NCI-H1694 treated with DMSO at 0.1 percent for 48 hours (cell line): ENCODE measurements around the gene MAP3K10.

Experiments
- DNase-seq: peaks from one replicate; lab custom pipeline; 2025; lab: John Stamatoyannopoulos, UW

The MAP3K10 gene

DNA sequence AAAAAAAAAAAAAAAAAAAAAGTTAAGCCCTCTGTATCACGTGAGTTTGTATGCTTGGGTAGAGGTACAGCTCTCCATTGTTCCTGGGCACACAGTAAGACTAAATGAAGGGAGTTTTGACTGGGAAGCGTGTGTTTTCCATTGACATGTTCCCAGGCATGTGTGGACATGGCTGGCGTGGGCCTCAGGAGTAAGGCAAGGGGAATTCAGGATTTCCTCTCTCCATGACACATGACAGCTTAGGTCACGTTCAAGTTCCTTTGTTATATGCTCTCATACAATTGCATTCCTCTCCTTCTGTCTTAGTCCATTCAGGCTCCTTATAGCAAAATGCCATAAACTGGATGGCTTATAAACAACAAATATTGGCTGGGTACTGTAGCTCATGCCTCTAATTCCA is 17.1 kb upstream of the MAP3K10 start:
- DNase-seq, result no peak

DNA sequence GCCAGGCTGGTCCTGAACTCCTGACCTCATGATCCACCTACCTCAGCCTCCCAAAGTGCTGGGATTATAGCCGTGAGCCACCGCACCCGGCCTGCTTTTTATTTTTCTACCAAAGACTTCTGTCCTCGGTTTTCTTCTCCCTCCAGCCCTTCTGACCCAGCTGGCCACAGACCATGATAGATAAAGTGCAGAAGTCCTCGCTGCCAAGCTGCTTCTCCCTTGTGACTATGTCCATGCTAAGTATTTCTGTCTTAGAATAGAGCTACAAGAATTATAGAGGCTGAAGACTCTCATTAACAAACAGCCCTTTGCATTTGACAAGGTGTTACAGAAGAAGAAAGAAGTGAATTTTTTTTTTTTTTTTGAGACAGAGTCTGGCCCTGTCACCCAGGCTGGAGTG is 15.4 kb upstream of the MAP3K10 start:
- no peak for DNase-seq

DNA sequence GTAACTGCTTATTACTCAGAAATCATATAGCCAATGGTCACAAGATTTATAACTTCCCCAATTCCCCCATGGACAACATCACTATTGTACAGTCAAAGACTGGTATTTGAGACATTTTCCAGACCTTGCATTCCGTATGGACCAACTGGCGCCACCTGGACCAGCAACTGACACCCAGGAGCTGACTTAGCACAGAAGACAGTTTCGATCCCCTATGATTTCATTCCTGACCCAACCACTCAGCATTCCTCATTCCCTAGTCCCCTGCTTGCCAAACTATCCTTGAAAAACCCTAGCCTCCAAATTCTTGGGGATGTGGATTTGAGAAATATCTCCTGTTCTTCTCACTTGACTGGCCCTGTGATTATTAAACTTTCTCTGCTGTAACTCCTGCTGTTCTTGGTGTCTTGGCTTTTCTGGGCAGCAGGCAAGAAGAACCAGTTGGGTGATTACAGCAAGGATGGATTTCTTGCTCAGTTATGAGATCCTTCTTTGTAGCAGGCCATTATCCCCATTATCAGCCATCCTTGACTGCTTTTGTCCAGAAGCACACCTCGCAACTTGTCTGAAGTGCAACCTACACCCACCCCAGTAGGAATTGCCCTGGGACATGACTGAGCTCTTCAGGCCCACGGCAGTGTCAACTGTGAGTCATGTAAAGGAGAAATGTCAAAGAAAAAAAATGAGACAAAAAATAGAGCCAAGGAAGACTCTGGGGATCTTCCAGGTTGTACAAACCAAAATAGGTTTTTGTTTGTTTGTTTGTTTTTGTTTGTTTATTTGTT is 13.7 kb upstream of the MAP3K10 start:
- no peak for DNase-seq

DNA sequence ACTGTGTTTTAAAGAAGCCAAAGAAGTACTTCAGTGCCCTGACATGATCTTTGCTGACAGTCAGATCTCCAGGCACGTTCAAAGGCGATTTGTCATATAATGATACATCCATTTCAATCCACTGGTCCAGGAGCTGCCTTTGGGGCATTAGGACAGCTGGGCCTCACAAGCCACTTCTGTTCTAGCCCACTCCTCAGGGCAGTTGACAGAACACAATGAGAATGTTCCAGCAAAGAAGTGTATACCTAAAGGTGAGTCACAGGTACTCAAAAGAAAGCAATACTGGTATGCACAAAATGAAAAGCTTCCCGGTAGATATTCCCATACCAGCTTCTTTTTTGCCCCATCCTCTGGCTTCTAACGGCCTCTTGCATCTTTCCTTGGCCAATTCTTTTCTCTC is 12.5 kb upstream of the MAP3K10 start:
- DNase-seq, result no peak

DNA sequence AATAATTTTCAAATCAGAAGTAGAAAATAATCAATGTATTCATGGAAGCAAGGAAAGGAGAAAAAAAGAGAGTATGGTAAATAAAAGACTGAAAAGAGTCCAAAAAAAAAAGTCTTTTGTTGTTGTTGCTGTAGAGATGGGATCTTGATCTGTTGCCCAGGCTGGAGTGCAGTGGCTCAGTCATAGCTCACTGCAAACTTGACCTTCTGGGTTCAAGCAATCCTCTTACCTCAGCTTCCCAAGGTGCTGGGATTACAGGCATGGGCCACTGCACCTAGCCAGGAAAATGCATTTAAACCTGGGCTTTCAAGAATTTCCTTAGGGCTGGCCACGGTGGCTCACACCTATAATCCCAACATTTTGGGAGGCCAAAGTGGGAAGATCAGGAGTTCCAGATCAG is 7.0 kb upstream of the MAP3K10 start:
- DNase-seq, result no peak

DNA sequence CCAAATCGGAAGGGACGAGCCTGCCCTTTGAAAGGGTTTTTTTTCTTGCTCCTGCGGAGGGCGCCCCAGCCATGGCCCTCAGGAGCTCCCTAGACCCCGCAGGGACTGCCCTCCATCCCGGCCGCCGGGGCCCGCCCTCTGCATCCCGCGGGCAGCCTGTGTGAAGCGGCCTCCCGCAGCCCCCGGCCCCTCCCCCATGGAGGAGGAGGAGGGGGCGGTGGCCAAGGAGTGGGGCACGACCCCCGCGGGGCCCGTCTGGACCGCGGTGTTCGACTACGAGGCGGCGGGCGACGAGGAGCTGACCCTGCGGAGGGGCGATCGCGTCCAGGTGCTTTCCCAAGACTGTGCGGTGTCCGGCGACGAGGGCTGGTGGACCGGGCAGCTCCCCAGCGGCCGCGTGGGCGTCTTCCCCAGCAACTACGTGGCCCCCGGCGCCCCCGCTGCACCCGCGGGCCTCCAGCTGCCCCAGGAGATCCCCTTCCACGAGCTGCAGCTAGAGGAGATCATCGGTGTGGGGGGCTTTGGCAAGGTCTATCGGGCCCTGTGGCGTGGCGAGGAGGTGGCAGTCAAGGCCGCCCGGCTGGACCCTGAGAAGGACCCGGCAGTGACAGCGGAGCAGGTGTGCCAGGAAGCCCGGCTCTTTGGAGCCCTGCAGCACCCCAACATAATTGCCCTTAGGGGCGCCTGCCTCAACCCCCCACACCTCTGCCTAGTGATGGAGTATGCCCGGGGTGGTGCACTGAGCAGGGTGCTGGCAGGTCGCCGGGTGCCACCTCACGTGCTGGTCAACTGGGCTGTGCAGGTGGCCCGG is 815 bp downstream of the MAP3K10 start:
- no peak for DNase-seq

DNA sequence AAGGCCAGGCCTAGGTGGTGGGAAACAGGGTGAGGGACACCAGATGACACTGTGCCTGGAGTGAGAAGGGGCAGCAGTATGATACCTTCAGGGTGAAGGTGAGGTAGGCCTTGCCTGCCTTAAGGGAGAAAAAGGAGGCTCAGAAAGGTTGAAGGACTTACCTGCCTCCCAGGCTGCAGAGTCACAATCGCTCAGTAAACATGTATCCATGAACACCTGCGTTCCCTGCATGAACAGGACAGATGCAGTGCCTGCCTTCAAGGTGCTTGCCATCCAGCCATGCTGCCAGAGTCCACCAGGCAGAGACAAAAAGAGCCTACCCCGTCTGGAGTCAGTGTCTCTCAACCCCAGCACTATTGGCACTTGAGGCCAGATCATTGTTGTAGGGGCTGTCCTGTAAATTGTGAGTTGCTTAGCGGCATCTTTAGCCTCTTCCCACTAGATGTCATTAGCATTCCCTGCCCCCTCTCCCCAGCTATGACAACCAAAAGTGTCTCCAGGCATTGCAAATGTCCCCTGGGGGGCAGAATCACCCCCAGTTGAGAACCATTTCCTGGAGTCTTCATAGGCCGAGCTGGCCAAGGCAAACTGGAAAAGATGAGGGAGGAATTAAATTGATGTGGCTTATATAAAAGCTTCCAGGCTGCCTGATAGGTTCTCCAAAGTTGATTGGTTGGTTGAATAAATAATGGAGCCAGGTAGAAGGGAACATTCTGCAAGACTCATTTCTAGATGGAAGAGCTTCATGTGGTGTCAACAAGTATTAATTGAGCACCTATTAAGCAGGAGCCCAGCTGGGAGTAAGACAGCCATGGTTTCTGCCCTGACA is 1.7 kb downstream of the MAP3K10 start:
- DNase-seq, result no peak

DNA sequence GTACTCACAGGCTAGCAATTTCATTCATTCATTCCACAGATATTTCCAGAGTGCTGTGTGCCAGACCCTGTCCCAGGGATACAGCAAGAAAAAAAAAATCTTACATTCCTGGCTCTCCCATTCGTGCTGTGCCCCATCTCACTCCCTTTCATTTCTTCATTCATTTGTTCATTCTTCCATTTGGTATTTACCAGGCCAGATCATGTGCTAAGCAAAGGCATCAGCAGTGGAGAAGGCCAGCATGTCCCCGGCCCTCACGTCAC is 2.3 kb downstream of the MAP3K10 start:
- DNase-seq, result no peak

DNA sequence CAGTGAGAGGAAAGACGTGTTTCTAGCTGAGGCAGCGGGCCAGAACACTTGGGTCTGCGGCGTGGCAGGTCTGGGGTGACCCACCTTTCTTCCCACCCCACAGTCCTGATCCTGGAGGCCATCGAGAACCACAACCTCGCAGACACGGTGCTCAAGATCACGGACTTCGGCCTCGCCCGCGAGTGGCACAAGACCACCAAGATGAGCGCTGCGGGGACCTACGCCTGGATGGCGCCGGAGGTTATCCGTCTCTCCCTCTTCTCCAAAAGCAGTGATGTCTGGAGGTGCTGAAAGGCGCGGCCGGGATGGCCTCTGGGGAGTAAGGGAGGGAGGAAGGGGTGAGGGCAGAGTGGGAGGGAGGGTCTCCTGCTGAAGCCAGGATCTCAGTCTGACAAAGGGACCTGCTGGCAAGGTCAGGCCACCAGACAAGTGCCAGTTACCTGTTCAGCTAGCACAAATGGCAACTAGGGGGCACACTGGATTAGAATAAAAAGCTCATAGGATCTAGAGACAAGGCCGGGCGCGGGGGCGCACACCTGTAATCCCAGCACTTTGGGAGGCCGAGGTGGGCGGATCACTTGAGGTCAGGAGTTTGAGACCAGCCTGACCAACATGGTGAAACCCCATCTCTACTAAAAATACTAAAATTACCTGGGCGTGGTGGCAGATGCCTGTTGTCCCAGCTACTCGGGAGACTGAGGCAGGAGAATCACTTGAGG is 7.2 kb downstream of the MAP3K10 start:
- no peak for DNase-seq

DNA sequence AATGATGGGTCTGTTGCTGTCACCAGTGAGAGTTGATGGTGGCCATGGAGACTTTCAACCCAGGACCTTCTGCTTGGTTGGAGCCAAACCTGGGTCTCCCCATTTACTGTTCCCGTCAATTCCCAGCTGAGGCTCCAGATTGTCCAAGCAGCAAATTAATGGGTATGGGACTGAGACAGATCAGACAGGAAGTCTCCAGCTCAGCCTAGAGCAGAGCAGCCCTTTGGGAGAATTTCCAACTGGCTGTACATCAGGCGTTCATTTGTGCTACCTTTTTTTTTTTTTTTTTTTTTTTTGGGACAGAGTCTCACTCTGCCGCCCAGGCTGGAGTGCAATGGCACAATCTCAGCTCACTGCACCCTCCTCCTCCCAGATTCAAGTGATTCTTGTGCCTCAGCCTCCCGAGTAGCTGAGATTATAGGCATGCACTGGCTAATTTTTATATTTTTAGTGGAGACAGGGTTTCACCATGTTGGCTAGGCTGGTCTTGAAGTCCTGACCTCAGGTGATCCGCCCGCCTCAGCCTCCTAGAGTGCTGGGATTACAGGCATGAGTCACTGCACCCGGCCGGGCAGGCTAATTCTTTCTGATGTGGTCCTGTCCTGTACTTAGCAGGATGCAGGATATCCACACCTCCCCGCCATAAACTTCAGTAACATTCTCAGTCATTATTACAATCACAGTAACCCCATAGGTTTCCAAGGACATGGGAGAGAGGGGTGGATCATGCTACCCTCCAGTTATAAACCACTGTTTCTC is 9.3 kb downstream of the MAP3K10 start:
- no peak for DNase-seq

DNA sequence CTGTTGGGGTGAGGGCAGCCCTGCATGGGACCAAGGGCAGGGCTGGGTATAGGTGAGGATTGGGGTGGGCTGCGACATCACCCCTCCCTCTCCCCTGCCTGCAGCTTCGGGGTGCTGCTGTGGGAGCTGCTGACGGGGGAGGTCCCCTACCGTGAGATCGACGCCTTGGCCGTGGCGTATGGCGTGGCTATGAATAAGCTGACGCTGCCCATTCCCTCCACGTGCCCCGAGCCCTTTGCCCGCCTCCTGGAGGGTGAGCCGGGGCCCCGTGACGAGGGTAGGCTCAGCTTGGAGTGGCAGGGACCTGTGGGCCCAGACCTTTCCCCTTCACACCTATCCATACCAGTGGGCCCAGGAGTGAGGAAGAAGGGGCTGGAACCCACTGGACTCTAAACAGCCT is 13.2 kb downstream of the MAP3K10 start:
- DNase-seq, result no peak

DNA sequence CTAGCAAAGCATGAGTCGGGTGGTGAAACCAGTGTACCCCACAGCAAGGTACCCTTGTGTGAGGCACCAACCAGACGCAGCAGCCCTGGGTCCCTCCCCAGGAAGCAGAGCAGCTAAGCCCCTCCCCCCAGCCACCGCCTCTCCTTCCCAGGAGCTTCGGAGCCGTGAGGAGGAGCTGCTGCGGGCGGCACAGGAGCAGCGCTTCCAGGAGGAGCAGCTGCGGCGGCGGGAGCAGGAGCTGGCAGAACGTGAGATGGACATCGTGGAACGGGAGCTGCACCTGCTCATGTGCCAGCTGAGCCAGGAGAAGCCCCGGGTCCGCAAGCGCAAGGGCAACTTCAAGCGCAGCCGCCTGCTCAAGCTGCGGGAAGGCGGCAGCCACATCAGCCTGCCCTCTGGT is 14.5 kb downstream of the MAP3K10 start:
- DNase-seq, result no peak

DNA sequence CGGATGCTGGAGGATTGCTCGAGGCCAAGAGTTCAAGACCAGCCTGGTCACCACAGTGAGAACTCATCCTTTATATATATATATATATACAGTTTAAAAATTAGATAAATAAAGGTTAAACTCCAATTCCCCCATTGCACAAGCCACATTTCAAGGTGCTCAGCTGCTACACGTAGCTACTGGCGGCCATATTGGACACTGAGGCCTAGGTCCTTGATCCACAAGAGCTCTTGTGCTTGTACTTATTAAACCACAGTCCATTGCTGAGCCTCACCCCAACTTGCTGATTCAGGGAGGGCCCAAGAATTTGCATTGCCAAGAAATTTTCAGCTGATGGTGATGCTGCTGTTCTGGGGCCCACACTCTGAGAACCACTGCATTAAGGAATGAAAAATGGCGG is 17.4 kb downstream of the MAP3K10 start:
- DNase-seq, result no peak

DNA sequence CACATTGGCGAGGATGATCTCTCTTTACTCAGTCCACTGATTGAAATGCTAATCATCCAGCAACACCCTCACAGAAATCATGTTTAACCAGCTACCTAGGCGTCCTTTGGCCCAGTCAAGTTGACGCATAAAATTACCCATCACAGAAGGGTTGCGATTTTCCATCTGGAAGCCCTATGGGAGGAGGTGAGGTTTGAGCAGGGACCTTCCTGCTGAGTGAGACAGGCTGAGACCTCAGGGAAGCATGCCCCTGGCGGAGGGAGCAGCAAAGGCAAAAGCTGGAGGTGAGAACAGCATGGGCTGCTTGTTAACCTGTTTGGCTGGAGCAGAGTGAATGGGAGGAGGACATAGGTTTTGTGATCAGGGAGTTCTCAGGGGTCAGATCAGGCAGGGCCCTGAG is 19.7 kb downstream of the MAP3K10 start:
- DNase-seq, result no peak

DNA sequence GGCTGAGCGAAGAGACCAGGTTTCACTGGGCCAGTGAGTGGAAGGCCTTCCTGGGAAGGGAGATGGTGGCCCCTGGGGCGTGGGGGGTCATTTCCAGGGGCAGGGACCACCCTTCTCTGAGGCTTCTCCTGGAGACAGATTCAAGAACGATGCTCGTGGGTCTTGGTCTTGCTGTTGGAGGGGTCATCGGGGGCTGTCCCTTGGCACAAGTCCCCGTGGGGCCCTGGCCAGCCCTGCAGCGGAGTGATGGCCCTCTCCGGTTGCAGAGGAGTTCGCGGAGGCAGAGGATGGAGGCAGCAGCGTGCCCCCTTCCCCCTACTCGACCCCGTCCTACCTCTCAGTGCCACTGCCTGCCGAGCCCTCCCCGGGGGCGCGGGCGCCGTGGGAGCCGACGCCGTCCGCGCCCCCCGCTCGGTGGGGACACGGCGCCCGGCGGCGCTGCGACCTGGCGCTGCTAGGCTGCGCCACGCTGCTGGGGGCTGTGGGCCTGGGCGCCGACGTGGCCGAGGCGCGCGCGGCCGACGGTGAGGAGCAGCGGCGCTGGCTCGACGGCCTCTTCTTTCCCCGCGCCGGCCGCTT is 22.1 kb downstream of the MAP3K10 start:
- no peak for DNase-seq

DNA sequence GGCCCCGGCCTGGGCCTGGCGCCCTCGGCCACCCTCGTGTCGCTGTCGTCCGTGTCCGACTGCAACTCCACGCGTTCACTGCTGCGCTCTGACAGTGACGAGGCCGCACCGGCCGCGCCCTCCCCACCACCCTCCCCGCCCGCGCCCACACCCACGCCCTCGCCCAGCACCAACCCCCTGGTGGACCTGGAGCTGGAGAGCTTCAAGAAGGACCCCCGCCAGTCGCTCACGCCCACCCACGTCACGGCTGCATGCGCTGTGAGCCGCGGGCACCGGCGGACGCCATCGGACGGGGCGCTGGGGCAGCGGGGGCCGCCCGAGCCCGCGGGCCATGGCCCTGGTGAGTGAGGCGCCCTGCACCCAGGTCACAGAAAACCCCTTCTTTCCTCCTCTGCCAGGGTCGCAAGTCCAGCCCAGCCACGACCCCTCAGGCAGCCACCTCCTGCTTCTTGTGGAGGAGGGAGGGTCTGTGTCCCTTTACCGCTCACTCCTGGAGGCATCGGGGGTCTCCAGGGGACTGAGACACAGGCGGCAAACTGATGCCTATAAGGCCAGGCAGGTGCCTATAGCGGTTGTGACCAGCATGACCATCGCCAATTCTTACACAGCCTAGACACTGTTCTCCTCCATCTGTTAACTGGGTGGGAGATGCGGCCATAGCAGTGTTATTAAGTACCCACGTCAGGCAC is 22.8 kb downstream of the MAP3K10 start:
- no peak for DNase-seq

DNA sequence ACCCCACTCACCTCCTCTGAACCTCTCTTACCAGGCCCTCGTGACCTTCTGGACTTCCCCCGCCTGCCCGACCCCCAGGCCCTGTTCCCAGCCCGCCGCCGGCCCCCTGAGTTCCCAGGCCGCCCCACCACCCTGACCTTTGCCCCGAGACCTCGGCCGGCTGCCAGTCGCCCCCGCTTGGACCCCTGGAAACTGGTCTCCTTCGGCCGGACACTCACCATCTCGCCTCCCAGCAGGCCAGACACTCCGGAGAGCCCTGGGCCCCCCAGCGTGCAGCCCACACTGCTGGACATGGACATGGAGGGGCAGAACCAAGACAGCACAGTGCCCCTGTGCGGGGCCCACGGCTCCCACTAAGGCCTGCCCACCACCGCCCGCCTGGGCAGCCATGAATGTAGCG is 23.7 kb downstream of the MAP3K10 start:
- no peak for DNase-seq

DNA sequence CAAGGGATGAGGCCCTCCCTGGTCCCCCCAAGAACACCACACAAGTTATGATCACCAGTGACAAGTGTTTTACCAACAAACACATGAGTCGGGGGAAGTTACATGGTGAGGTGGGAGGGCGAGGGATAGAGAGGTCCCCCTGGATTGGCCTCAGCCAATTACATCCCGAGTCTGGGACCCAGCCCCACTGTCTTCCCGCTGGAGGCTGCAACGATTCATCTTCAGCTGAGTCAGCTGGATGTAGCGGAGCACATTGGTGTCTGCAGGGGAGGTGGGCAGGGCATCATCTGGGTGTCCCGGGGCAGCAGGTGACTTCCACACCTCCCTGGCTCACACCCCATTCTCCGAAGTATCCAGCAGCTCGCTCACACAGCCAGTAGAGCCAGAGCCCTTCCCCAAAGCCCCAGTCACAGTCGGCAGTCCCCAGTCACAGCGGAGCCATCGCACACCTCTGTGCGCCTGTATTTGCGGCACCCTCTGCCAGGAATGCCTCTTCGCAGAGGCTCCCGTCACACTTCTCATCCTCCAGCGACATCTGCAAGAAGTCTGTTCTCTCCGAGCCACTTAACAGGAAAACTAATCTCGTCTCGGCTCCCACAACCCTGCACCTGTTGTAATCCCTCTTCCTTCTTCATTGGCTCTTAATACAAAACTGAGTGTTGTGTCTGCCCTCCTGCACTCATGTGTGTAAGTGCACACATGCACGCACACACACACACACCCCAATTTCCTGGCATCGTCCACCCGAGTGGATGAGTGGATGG is 25.0 kb downstream of the MAP3K10 start:
- no peak for DNase-seq

DNA sequence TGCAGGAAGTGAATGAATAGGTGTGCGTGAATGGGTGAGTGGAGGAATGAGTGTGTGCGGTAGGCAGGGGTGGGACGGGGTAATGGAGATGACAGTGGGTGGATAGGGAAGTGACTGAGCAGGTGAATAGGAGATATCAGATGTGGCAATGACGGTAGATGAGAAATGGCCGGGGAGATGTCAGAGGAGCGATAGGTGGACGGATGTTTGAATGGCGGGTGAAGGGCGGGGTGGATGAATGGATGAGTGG is 25.5 kb downstream of the MAP3K10 start:
- no peak for DNase-seq
